Ishikawa (cell line): Measurements from ENCODE around the gene WIF1.
A peak's percentile ranks its signal among the peaks of the same experiment; 100 is the strongest.

Experiments used
- CEBPB ChIP-seq: IDR thresholded peaks from 2 replicates; pipeline ENCODE4 v1.6.1; 2012
- CREB1 ChIP-seq: IDR thresholded peaks from 2 replicates; pipeline ENCODE4 v1.6.1; 2012; ENCODE audit warnings: low read depth
- EGR1 ChIP-seq: IDR thresholded peaks from 2 replicates; pipeline ENCODE4 v1.6.1; 2012
- EP300 ChIP-seq: IDR thresholded peaks from 2 replicates; pipeline ENCODE4 v1.6.1; 2012; ENCODE audit warnings: borderline replicate concordance
- FOXM1 ChIP-seq: IDR thresholded peaks from 2 replicates; pipeline ENCODE4 v1.6.1; 2012; ENCODE audit warnings: low read depth, borderline replicate concordance
- NFIC ChIP-seq: IDR thresholded peaks from 2 replicates; pipeline ENCODE4 v1.6.1; 2012
- RAD21 ChIP-seq: IDR thresholded peaks from 2 replicates; pipeline ENCODE4 v1.6.1; 2012; ENCODE audit warnings: low read depth
- TAF1 ChIP-seq: IDR thresholded peaks from 2 replicates; pipeline ENCODE4 v1.6.1; 2012; ENCODE audit warnings: low read depth, mild to moderate bottlenecking
- TCF12 ChIP-seq: IDR thresholded peaks from 2 replicates; pipeline ENCODE4 v1.6.1; 2012; ENCODE audit warnings: low read depth
- TEAD4 ChIP-seq: IDR thresholded peaks from 2 replicates; pipeline ENCODE4 v1.6.1; 2012
- YY1 ChIP-seq: IDR thresholded peaks from 2 replicates; pipeline ENCODE4 v1.6.1; 2012; ENCODE audit warnings: low read depth
- ZBTB7A ChIP-seq: IDR thresholded peaks from 2 replicates; pipeline ENCODE4 v1.6.1; 2012; ENCODE audit warnings: low read depth
- TF ChIP-seq, protein P1 (sequence below): IDR thresholded peaks from 2 replicates; pipeline ENCODE4 v1.6.1; 2012
- TF ChIP-seq, protein P2 (sequence below): IDR thresholded peaks from 2 replicates; pipeline ENCODE4 v1.6.1; 2012; ENCODE audit warnings: low read depth, mild to moderate bottlenecking
- TF ChIP-seq, protein P3 (sequence below): IDR thresholded peaks from 2 replicates; pipeline ENCODE4 v1.6.1; 2012

The WIF1 gene

DNA sequence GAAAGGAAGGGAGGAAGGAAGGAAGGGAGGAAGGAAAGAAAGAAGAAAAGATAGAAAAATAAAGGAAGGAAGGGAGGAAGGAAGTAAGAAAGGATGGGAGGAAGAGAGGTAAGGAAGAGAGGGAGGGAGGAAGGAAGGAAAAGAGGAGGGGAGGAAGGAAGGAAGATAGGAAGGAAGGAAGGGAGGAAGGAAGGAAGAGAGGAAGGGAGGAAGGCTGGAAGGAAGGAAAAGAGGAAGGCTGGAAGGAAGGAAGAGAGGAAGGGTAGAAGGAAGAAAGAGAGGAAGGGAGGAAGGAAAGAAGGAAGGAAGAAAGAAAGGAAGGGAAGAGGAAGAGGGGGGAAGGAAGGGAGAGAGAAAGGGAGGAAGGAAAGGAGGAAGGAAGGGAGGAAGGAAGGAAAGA lies 12.8 kb upstream of the WIF1 start:
- no peak for TF ChIP-seq CEBPB
- TF ChIP-seq CREB1 = no peak
- no peak for TF ChIP-seq YY1
- TF ChIP-seq EGR1 = no peak
- TF ChIP-seq EP300 = no peak
- TF ChIP-seq ZBTB7A = no peak
- TF ChIP-seq, protein P1, sequence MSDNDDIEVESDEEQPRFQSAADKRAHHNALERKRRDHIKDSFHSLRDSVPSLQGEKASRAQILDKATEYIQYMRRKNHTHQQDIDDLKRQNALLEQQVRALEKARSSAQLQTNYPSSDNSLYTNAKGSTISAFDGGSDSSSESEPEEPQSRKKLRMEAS = no peak
- no peak for TF ChIP-seq FOXM1
- no peak for TF ChIP-seq NFIC
- no peak for TF ChIP-seq TCF12

DNA sequence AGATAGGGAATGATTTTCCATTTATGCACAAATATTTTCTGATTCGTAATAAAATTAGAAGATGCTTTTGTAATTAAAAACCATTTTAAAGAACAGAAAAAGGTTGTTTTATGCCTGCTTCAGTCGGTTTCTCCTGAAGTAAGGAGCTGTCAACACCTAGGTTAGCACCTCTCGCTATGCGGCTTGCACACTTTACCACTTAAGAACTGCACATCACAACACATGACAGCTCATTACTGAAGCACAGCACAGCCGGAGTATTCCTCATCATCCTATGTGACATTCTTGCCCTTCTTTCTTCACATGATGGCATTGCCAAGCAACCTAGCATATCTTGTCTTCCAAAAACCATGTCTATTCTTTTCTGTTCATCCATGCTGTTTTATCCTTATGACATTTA lies 5.4 kb upstream of the WIF1 start:
- TF ChIP-seq TCF12 (no peak), EGR1 (no peak), CREB1 (no peak), ZBTB7A (no peak), RAD21 (no peak), NFIC (no peak), YY1 (no peak), EP300 (no peak), FOXM1 (no peak), TEAD4 (no peak)
- TF ChIP-seq, protein P2, sequence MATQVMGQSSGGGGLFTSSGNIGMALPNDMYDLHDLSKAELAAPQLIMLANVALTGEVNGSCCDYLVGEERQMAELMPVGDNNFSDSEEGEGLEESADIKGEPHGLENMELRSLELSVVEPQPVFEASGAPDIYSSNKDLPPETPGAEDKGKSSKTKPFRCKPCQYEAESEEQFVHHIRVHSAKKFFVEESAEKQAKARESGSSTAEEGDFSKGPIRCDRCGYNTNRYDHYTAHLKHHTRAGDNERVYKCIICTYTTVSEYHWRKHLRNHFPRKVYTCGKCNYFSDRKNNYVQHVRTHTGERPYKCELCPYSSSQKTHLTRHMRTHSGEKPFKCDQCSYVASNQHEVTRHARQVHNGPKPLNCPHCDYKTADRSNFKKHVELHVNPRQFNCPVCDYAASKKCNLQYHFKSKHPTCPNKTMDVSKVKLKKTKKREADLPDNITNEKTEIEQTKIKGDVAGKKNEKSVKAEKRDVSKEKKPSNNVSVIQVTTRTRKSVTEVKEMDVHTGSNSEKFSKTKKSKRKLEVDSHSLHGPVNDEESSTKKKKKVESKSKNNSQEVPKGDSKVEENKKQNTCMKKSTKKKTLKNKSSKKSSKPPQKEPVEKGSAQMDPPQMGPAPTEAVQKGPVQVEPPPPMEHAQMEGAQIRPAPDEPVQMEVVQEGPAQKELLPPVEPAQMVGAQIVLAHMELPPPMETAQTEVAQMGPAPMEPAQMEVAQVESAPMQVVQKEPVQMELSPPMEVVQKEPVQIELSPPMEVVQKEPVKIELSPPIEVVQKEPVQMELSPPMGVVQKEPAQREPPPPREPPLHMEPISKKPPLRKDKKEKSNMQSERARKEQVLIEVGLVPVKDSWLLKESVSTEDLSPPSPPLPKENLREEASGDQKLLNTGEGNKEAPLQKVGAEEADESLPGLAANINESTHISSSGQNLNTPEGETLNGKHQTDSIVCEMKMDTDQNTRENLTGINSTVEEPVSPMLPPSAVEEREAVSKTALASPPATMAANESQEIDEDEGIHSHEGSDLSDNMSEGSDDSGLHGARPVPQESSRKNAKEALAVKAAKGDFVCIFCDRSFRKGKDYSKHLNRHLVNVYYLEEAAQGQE = no peak
- TF ChIP-seq, protein P3, sequence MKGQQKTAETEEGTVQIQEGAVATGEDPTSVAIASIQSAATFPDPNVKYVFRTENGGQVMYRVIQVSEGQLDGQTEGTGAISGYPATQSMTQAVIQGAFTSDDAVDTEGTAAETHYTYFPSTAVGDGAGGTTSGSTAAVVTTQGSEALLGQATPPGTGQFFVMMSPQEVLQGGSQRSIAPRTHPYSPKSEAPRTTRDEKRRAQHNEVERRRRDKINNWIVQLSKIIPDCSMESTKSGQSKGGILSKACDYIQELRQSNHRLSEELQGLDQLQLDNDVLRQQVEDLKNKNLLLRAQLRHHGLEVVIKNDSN = no peak

DNA sequence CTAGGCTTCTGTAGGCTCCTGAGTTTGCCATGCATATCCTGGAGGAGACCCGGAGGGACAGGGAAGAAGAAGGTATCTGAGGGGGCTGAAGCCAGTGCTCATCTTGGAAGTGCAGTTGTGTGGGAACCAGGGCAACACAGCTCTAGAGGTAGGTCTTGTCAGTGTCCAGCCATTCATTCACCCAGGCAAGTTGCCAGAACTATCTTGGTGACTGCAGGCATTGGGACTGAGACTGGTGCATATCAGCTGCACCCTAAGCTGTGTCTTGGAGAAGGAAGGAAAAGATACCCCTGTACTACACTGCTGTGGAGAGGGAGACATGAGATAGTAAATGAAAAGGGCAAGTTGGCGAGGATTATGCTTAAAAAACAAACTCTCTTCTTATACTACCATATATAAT lies 4.9 kb upstream of the WIF1 start:
- TF ChIP-seq CEBPB (no peak), TCF12 (no peak), CREB1 (no peak), ZBTB7A (no peak), YY1 (no peak), TEAD4 (no peak), RAD21 (no peak), NFIC (no peak), EP300 (no peak), TAF1 (no peak), EGR1 (no peak), FOXM1 (no peak)
- TF ChIP-seq, protein P1 = no peak
- TF ChIP-seq, protein P2 = no peak
- TF ChIP-seq, protein P3 = no peak

DNA sequence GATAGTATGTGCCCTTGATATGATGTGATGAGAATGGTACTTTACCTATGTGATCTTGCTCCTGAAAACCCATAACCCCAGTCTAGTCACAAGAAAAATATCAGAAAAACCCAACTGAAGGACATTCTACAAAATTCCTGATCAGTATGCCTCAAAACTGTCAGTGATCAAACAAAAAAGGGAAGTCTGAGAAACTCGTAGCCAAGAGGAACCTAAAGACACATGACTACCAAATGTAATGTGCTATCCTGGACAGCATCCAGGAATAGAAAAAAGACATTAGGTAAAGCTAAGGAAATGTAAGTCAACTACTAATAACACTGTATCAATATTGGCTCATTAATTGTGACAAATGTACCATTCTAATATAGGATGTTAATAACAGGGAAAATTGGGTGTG lies 4.1 kb upstream of the WIF1 start:
- TF ChIP-seq TEAD4 (no peak), TAF1 (no peak), CEBPB (no peak), NFIC (no peak), TCF12 (no peak), YY1 (no peak), FOXM1 (no peak), CREB1 (no peak)
- TF ChIP-seq, protein P3 = no peak

DNA sequence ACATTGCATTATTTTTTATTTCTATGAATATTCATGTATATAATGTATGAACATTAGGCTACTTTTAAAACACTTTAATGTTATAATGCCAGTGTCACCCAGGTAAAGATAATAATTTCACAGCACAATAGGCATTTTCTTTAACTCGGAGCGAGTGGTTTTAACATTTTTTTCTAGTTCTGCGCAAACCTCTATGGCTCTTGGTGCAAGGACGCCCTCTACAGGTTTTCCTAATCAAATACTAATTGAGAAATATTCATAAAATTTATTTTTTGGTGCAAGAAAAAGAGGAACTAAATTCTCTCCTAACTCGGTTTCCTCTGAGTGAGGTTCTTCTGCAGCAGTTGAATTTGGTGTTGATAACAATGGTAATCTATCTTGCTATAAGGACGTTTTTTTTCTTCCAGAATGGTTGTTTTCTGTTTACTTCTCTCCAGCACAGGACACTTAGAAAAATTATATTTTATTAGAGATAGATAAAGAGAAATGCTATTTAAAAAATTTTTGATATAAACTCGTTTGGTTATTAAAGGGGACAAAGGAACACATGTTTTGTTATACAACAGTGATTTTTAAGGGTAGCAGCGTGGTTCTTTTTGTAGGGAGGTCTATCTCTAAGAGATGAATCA lies 2.4 kb upstream of the WIF1 start:
- peak; percentile 8; the same call in 1 of the 2 replicates for TF ChIP-seq CEBPB
- peak; percentile 90 for TF ChIP-seq RAD21
- TF ChIP-seq, protein P2 = no peak
- TF ChIP-seq TEAD4 = no peak
- no peak for TF ChIP-seq FOXM1
- TF ChIP-seq TAF1 = no peak
- TF ChIP-seq YY1 = no peak
- TF ChIP-seq EP300 = no peak
